ENCODE results near the gene ERVH48-1. TPM values are rescaled to one million over a fixed set of nuclear protein-coding genes. Genes with fewer than 3 reads are reported as not detected.

ERVH48-1 gene
- total and polyA plus RNA-seq, 2 donors (not counting 1 experiment from before 2014, with no cell fraction given), result 0.06 TPM; not detected in 1

GRCh38 chr21:42964546-42965210 lies 39.2 kb upstream of the ERVH48-1 start:
- no peak for DNase-seq (ENCODE audit: low read depth in 2 of 2)
- no peak overlapping the region for H3K4me2 ChIP-seq (ENCODE audit: extremely low read depth, insufficient read depth, low read length)
- H3K36me3 ChIP-seq (ENCODE audit: control insufficient read depth, insufficient read depth, low read length), result no peaks in the 10 kb centered on the region
- H4K20me1 ChIP-seq (ENCODE audit: control insufficient read depth, extremely low read depth, insufficient read depth, low read length), result no peaks in the 10 kb centered on the region
- no peaks in the 10 kb centered on the region for H3K4me1 ChIP-seq (ENCODE audit: control insufficient read depth, extremely low read depth, insufficient read depth, low read length)
- TF ChIP-seq EZH2 (IDR thresholded peaks at IDR 0.05; ENCODE audit: low read length, missing control alignments), result no peak
- TF ChIP-seq CTCF (conservative IDR thresholded peaks at IDR 0.05 in 1 of 2, IDR thresholded peaks at IDR 0.05 in 1 of 2; ENCODE audit: low read depth in 1 of 2, low read length in 2 of 2), result no peak
- H3K27me3 ChIP-seq (ENCODE audit: control insufficient read depth, insufficient read depth, low read length), result no peaks in the 10 kb centered on the region
- H3K27ac ChIP-seq (ENCODE audit: insufficient read depth, low read length), result no peak overlapping the region
- no peaks in the 10 kb centered on the region for H3K9me3 ChIP-seq (ENCODE audit: control insufficient read depth, insufficient read depth, low read depth, low read length)
- H3K79me2 ChIP-seq (ENCODE audit: control insufficient read depth, insufficient read depth, low read length), result no peaks in the 10 kb centered on the region
- H3K4me3 ChIP-seq (replicated peaks in 1 of 4; ENCODE audit: control extremely low read depth in 1 of 4, insufficient read depth in 1 of 4, low read depth in 3 of 4, low read length in 4 of 4), result no peak overlapping the region
- no peak overlapping the region for H3K9ac ChIP-seq (ENCODE audit: insufficient read depth, low read length)
- H2AFZ ChIP-seq (ENCODE audit: low read length), result no peak overlapping the region

GRCh38 chr21:42964086-42964485 lies 38.7 kb upstream of the ERVH48-1 start:
- TF ChIP-seq EZH2 (IDR thresholded peaks at IDR 0.05; ENCODE audit: low read length, missing control alignments) (no peak), CTCF (conservative IDR thresholded peaks at IDR 0.05 in 1 of 2, IDR thresholded peaks at IDR 0.05 in 1 of 2; ENCODE audit: low read depth in 1 of 2, low read length in 2 of 2) (no peak)

GRCh38 chr21:42962380-42963007 lies 37.1 kb upstream of the ERVH48-1 start:
- Histone ChIP-seq H3K27ac (ENCODE audit: insufficient read depth, low read length) (no peak overlapping the region), H2AFZ (ENCODE audit: low read length) (no peak overlapping the region), H3K9ac (ENCODE audit: insufficient read depth, low read length) (no peak overlapping the region), H3K9me3 (ENCODE audit: control insufficient read depth, insufficient read depth, low read depth, low read length) (no peaks in the 10 kb centered on the region), H3K27me3 (ENCODE audit: control insufficient read depth, insufficient read depth, low read length) (no peaks in the 10 kb centered on the region), H3K36me3 (ENCODE audit: control insufficient read depth, insufficient read depth, low read length) (no peaks in the 10 kb centered on the region), H3K4me3 (replicated peaks in 1 of 4; ENCODE audit: control extremely low read depth in 1 of 4, insufficient read depth in 1 of 4, low read depth in 3 of 4, low read length in 4 of 4) (no peak overlapping the region), H4K20me1 (ENCODE audit: control insufficient read depth, extremely low read depth, insufficient read depth, low read length) (no peaks in the 10 kb centered on the region), H3K4me1 (ENCODE audit: control insufficient read depth, extremely low read depth, insufficient read depth, low read length) (no peaks in the 10 kb centered on the region), H3K4me2 (ENCODE audit: extremely low read depth, insufficient read depth, low read length) (no peak overlapping the region), H3K79me2 (ENCODE audit: control insufficient read depth, insufficient read depth, low read length) (no peaks in the 10 kb centered on the region)
- TF ChIP-seq CTCF (conservative IDR thresholded peaks at IDR 0.05 in 1 of 2, IDR thresholded peaks at IDR 0.05 in 1 of 2; ENCODE audit: low read depth in 1 of 2, low read length in 2 of 2), result no peak
- no peak for TF ChIP-seq EZH2 (IDR thresholded peaks at IDR 0.05; ENCODE audit: low read length, missing control alignments)
- no peak for DNase-seq (ENCODE audit: low read depth in 2 of 2)

More at GRCh38 chr21:42964086-42964485, 38.7 kb upstream of the ERVH48-1 start:
- Histone ChIP-seq H3K36me3 (ENCODE audit: control insufficient read depth, insufficient read depth, low read length) (no peaks in the 10 kb centered on the region), H3K4me3 (replicated peaks in 1 of 4; ENCODE audit: control extremely low read depth in 1 of 4, insufficient read depth in 1 of 4, low read depth in 3 of 4, low read length in 4 of 4) (no peak overlapping the region), H2AFZ (ENCODE audit: low read length) (no peak overlapping the region), H3K27ac (ENCODE audit: insufficient read depth, low read length) (no peak overlapping the region), H3K4me1 (ENCODE audit: control insufficient read depth, extremely low read depth, insufficient read depth, low read length) (no peaks in the 10 kb centered on the region), H3K9me3 (ENCODE audit: control insufficient read depth, insufficient read depth, low read depth, low read length) (no peaks in the 10 kb centered on the region), H3K79me2 (ENCODE audit: control insufficient read depth, insufficient read depth, low read length) (no peaks in the 10 kb centered on the region), H3K9ac (ENCODE audit: insufficient read depth, low read length) (no peak overlapping the region), H3K27me3 (ENCODE audit: control insufficient read depth, insufficient read depth, low read length) (no peaks in the 10 kb centered on the region), H4K20me1 (ENCODE audit: control insufficient read depth, extremely low read depth, insufficient read depth, low read length) (no peaks in the 10 kb centered on the region), H3K4me2 (ENCODE audit: extremely low read depth, insufficient read depth, low read length) (no peak overlapping the region)
- DNase-seq (ENCODE audit: low read depth in 2 of 2), result no peak

Data from fibroblast of lung (primary cell).